H9 (cell line): Measurements from ENCODE around the gene GPR176. TPM values are rescaled to one million over a fixed set of nuclear protein-coding genes. Genes with fewer than 3 reads are reported as not detected.

Experiments used
- DNase-seq: peaks from one replicate; pipeline ENCODE4 v3.0.0-alpha.2; 2017
- H2AFZ ChIP-seq: one replicate; pipeline ENCODE4 v1.6.1; 2013; ENCODE audit warnings: mild to moderate bottlenecking, low read length, control low read depth, moderate library complexity
- H2AK5ac ChIP-seq: 2 replicates; pipeline ENCODE4 v1.6.1; 2013; ENCODE audit warnings: low read length, control low read depth, mixed read lengths; ENCODE audit not compliant: insufficient read length
- H2BK120ac ChIP-seq: one replicate; pipeline ENCODE4 v1.6.1; 2013; ENCODE audit warnings: low read depth, mild to moderate bottlenecking, low read length, control low read depth, inconsistent platforms; ENCODE audit not compliant: poor library complexity, severe bottlenecking
- H2BK12ac ChIP-seq: 2 replicates; pipeline ENCODE4 v1.6.1; 2013; ENCODE audit warnings: low read length, control low read depth, mixed read lengths, low read depth; ENCODE audit not compliant: insufficient read length
- H2BK15ac ChIP-seq: 2 replicates; pipeline ENCODE4 v1.6.1; 2013; ENCODE audit warnings: low read depth, low read length, control low read depth
- H2BK20ac ChIP-seq: one replicate; pipeline ENCODE4 v1.6.1; 2013; ENCODE audit warnings: low read depth, mild to moderate bottlenecking, low read length, control low read depth, inconsistent platforms; ENCODE audit not compliant: poor library complexity, severe bottlenecking
- H2BK5ac ChIP-seq: 2 replicates; pipeline ENCODE4 v1.6.1; 2013; ENCODE audit warnings: low read length, control low read depth, mixed read lengths; ENCODE audit not compliant: insufficient read length
- H3K14ac ChIP-seq: 2 replicates; pipeline ENCODE4 v1.6.1; 2013; ENCODE audit warnings: low read length, control low read depth; ENCODE audit not compliant: insufficient read depth
- H3K18ac ChIP-seq: 2 replicates; pipeline ENCODE4 v1.6.1; 2013; ENCODE audit warnings: low read depth, mild to moderate bottlenecking, mixed read lengths, low read length, control low read depth; ENCODE audit not compliant: insufficient read length
- H3K23ac ChIP-seq: 2 replicates; pipeline ENCODE4 v1.6.1; 2013; ENCODE audit warnings: low read length, control low read depth, mixed read lengths, low read depth; ENCODE audit not compliant: insufficient read length
- H3K23me2 ChIP-seq: 2 replicates; pipeline ENCODE4 v1.6.1; 2013; ENCODE audit warnings: low read depth, mild to moderate bottlenecking, mixed read lengths, low read length, control low read depth; ENCODE audit not compliant: insufficient read length, poor library complexity, severe bottlenecking
- H3K27ac ChIP-seq: 2 replicates; pipeline ENCODE4 v1.5.1; 2013; ENCODE audit warnings: low read length, control low read depth, mixed read lengths, low read depth; ENCODE audit not compliant: insufficient read length
- H3K27me3 ChIP-seq: 2 replicates; pipeline ENCODE4 v1.6.1; 2013; ENCODE audit warnings: low read length, control low read depth, inconsistent platforms; ENCODE audit not compliant: insufficient read depth
- H3K4ac ChIP-seq: 2 replicates; pipeline ENCODE4 v1.6.1; 2013; ENCODE audit warnings: low read depth, mild to moderate bottlenecking, control low read depth, inconsistent platforms, low read length, moderate library complexity
- H3K4me1 ChIP-seq: 2 replicates; pipeline ENCODE4 v1.6.1; 2013; ENCODE audit warnings: low read length, control low read depth, inconsistent platforms; ENCODE audit not compliant: insufficient read depth
- H3K4me2 ChIP-seq: 2 replicates; pipeline ENCODE4 v1.6.1; 2013; ENCODE audit warnings: low read length, control low read depth, mixed read lengths; ENCODE audit not compliant: insufficient read length, insufficient read depth
- H3K56ac ChIP-seq: 2 replicates; pipeline ENCODE4 v1.6.1; 2013; ENCODE audit warnings: low read depth, mild to moderate bottlenecking, mixed read lengths, low read length, control low read depth; ENCODE audit not compliant: insufficient read length
- H3K79me1 ChIP-seq: 2 replicates; pipeline ENCODE4 v1.6.1; 2013; ENCODE audit warnings: low read depth, mild to moderate bottlenecking, moderate library complexity, low read length, control low read depth, inconsistent platforms; ENCODE audit not compliant: insufficient read depth, poor library complexity, severe bottlenecking
- H3K79me2 ChIP-seq: 2 replicates; pipeline ENCODE4 v1.6.1; 2013; ENCODE audit warnings: low read length, control low read depth, inconsistent platforms; ENCODE audit not compliant: insufficient read depth
- H3K9ac ChIP-seq: 2 replicates; pipeline ENCODE4 v1.6.1; 2013; ENCODE audit warnings: low read length, control low read depth, mixed read lengths; ENCODE audit not compliant: insufficient read length; ENCODE audit errors: extremely low read depth
- H3K9me3 ChIP-seq: one replicate; pipeline ENCODE4 v1.6.1; 2013; ENCODE audit warnings: low read depth, low read length, inconsistent platforms; ENCODE audit not compliant: control insufficient read depth
- H3T11ph ChIP-seq: one replicate; pipeline ENCODE4 v1.6.1; 2013; ENCODE audit warnings: mild to moderate bottlenecking, low read length, control low read depth, inconsistent platforms
- H4K20me1 ChIP-seq: one replicate; pipeline ENCODE4 v1.6.1; 2013; ENCODE audit not compliant: control insufficient read depth, insufficient read length, insufficient read depth
- H4K5ac ChIP-seq: 2 replicates; pipeline ENCODE4 v1.6.1; 2013; ENCODE audit warnings: low read depth, mild to moderate bottlenecking, mixed read lengths, low read length, control low read depth; ENCODE audit not compliant: insufficient read length
- H4K8ac ChIP-seq: replicated peaks from 2 replicates; pipeline ENCODE4 v1.6.1; 2013; ENCODE audit warnings: low read length, control low read depth, mixed read lengths, low read depth; ENCODE audit not compliant: insufficient read length
- H4K91ac ChIP-seq: 2 replicates; pipeline ENCODE4 v1.6.1; 2013; ENCODE audit warnings: low read depth, mild to moderate bottlenecking, moderate library complexity, mixed read lengths, low read length, control low read depth; ENCODE audit not compliant: insufficient read length
- H3K27ac Mint-ChIP-seq, 3 experiments: 2 replicates in 2 of 3; 3 replicates in 1 of 3; pipeline ENCODE4 v1.8.0; 2020 to 2021; ENCODE audit warnings: mixed read lengths in 3 of 3, mild to moderate bottlenecking in 1 of 3, moderate library complexity in 1 of 3
- H3K27me3 Mint-ChIP-seq: 2 replicates; pipeline ENCODE4 v1.8.0; 2021; ENCODE audit warnings: low read depth, mild to moderate bottlenecking, moderate library complexity, mixed read lengths
- H3K36me3 Mint-ChIP-seq, 3 experiments: 2 replicates in 2 of 3; 3 replicates in 1 of 3; pipeline ENCODE4 v1.8.0; 2020 to 2021; ENCODE audit warnings: low read depth in 3 of 3, mixed read lengths in 3 of 3; ENCODE audit not compliant: insufficient read depth in 1 of 3
- H3K4me1 Mint-ChIP-seq, 2 experiments: 2 replicates each; pipeline ENCODE4 v1.8.0; 2020; ENCODE audit warnings: mixed read lengths in 2 of 2
- H3K4me3 Mint-ChIP-seq, 2 experiments: 2 replicates in 1 of 2; 3 replicates in 1 of 2; pipeline ENCODE4 v1.8.0; 2020 to 2021; ENCODE audit warnings: mild to moderate bottlenecking in 2 of 2, mixed read lengths in 2 of 2, moderate library complexity in 1 of 2
- H3K9me3 Mint-ChIP-seq, 2 experiments: 2 replicates in 1 of 2; 3 replicates in 1 of 2; pipeline ENCODE4 v1.8.0; 2020; ENCODE audit warnings: mild to moderate bottlenecking in 2 of 2, mixed read lengths in 2 of 2, moderate library complexity in 1 of 2
- CTCF ChIP-seq: fragments of 200-600 bp; sonication (generic); conservative IDR thresholded peaks from 3 replicates; pipeline ENCODE4 v1.8.0; 2021; ENCODE audit warnings: antibody characterized with exemption, mild to moderate bottlenecking
- WGBS: extraction: QIAGEN DNeasy Blood & Tissue Kit; methylation state at CpG from one replicate; pipeline ENCODE4 v1.1.7; 2013; ENCODE audit warnings: missing lambda C conversion rate, low lambda C conversion rate, mixed read lengths; ENCODE audit not compliant: insufficient read length; ENCODE audit errors: extremely low coverage; 5-methylcytosine and 5-hydroxymethylcytosine counted together
- total RNA-seq: library from RNA; stranded (reverse); gene quantifications from 2 replicates; pipeline ENCODE4 v1.2.1, GENCODE V29; 2021

Gene GPR176
- total RNA-seq, 1 experiment from 2014 or later: 132 TPM

- H3K27me3 ChIP-seq: no peaks in the 10 kb centered on the region
- no peak within 1 kb of the TSS for H2BK120ac ChIP-seq
Observed at GRCh38 chr15:39782441-39783138, 137.5 kb downstream of the GPR176 start, which contains the start of gene FSIP1. Gene FSIP1 (minus strand): TSS chr15:39782841. CDS start chr15:39776524, 6,317 bp downstream.

More at GRCh38 chr15:39782441-39783138, 137.5 kb downstream of the GPR176 start, which contains the start of gene FSIP1:
- Mint-ChIP-seq H3K4me1 (peaks cover 49 to 54% of the 10 kb centered on the region in 2 experiments), H3K27ac (peak within 1 kb of the TSS; percentile 83 to 98 (median 93); a peak in 6 of 7 replicates), H3K4me3 (peak within 1 kb of the TSS; percentile 84 to 92), H3K36me3 (no peaks in the 10 kb centered on the region), H3K27me3 (no peaks in the 10 kb centered on the region), H3K9me3 (no peaks in the 10 kb centered on the region; a peak in 1 of 5 replicates)
- Histone ChIP-seq H4K8ac (no peak within 1 kb of the TSS), H3K4me2 (peak within 1 kb of the TSS; percentile 92), H2AFZ (peak within 1 kb of the TSS; percentile 27), H3T11ph (no peak within 1 kb of the TSS), H3K9ac (peak within 1 kb of the TSS; percentile 95), H3K4me1 (peaks cover 13% of the 10 kb centered on the region), H4K20me1 (no peaks in the 10 kb centered on the region), H3K79me1 (no peaks in the 10 kb centered on the region), H3K79me2 (no peaks in the 10 kb centered on the region; the same call in 1 of the 2 replicates), H3K27ac (no peak within 1 kb of the TSS), H2BK20ac (no peak within 1 kb of the TSS), H4K91ac (no peak within 1 kb of the TSS), H3K14ac (peak within 1 kb of the TSS; percentile 36; the same call in 1 of the 2 replicates), H2AK5ac (no peak within 1 kb of the TSS), H2BK5ac (no peak within 1 kb of the TSS), H2BK12ac (no peak within 1 kb of the TSS), H3K4ac (no peak within 1 kb of the TSS), H4K5ac (no peak within 1 kb of the TSS), H3K23ac (no peak within 1 kb of the TSS), H3K9me3 (no peaks in the 10 kb centered on the region), H2BK15ac (no peak within 1 kb of the TSS), H3K18ac (peak within 1 kb of the TSS; percentile 63), H3K23me2 (peaks cover 8% of the 10 kb centered on the region), H3K56ac (no peak within 1 kb of the TSS)
- DNase-seq: peak; percentile 98
- TF ChIP-seq CTCF: no peak
- no CpG with 5 or more reads among the region's 64 CpGs for WGBS
